Measurements from ENCODE around the gene DCDC1. TPM values are rescaled to one million over a fixed set of nuclear protein-coding genes. Genes with fewer than 3 reads are reported as not detected.

DCDC1 gene
- total RNA-seq, 1 experiment from 2014 or later = 1.5 TPM

- Histone ChIP-seq H3K4me1 (ENCODE audit: control insufficient read depth in 1 of 2, insufficient read depth in 2 of 2, low read length in 2 of 2) (no peaks in the 10 kb centered on the region), H4K20me1 (ENCODE audit: insufficient read depth) (no peaks in the 10 kb centered on the region), H3K4me2 (ENCODE audit: low read length) (no peak overlapping the region), H3K27ac (ENCODE audit: low read depth, low read length) (no peak overlapping the region), H2AFZ (ENCODE audit: low read depth, low read length, poor library complexity, severe bottlenecking) (no peak overlapping the region), H3K27me3 (ENCODE audit: insufficient read depth, low read length) (no peaks in the 10 kb centered on the region), H3K9ac (ENCODE audit: low read length) (no peak overlapping the region), H3K4me3 (replicated peaks in 1 of 2; ENCODE audit: low read depth in 1 of 2, low read length in 2 of 2) (no peak overlapping the region), H3K36me3 (ENCODE audit: control insufficient read depth in 1 of 2, insufficient read depth in 2 of 2, low read length in 2 of 2) (no peaks in the 10 kb centered on the region), H3K9me2 (ENCODE audit: insufficient read depth) (no peaks in the 10 kb centered on the region), H3K9me3 (ENCODE audit: control insufficient read depth in 1 of 2, insufficient read depth in 1 of 2, low read depth in 1 of 2, low read length in 2 of 2) (no peaks in the 10 kb centered on the region), H3K79me2 (ENCODE audit: insufficient read depth, low read length) (no peaks in the 10 kb centered on the region)
- RAD21 ChIA-PET (ENCODE audit: low non-redundant PET in 1 of 2, low total read pairs in 2 of 2, uncharacterized antibody in 2 of 2, unreplicated experiment in 2 of 2) = no interaction called here
- CTCF ChIA-PET = interaction anchor here (0.8 kb wide), 1 partner anchor 124 kb away, joined by 3 read pairs; no protein-coding TSS in a partner anchor
- intact Hi-C loops (cut with micrococcal nuclease) = loop anchor here (5.0 to 10.0 kb wide), 2 partner anchors 285 to 848 kb away; no protein-coding TSS in a partner anchor
- BruUV-seq (replicated peaks) = no TSS peak
- no peak for DNase-seq (ENCODE audit: low read depth, low spot score)
- ATAC-seq = no peak
- POLR2A ChIA-PET = no interaction called here
- TF ChIP-seq EZH2phosphoT487 (IDR thresholded peaks at IDR 0.05; ENCODE audit: borderline replicate concordance) (no peak), SIN3A (IDR thresholded peaks at IDR 0.05; ENCODE audit: low read depth) (no peak), SP1 (IDR thresholded peaks at IDR 0.05; ENCODE audit: low read depth) (no peak), ATF3 (IDR thresholded peaks at IDR 0.05) (no peak), YY1 (IDR thresholded peaks at IDR 0.05; ENCODE audit: extremely low read depth, insufficient replicate concordance, low read depth, low read length) (no peak), CBX3 (IDR thresholded peaks at IDR 0.05; ENCODE audit: low read depth) (no peak)
These were observed 260.1 kb downstream of the DCDC1 start for GRCh38 chr11:31109446-31109845.

GRCh38 chr11:31107649-31108048 lies 261.9 kb downstream of the DCDC1 start:
- Histone ChIP-seq H3K4me2 (ENCODE audit: low read length) (no peak overlapping the region), H4K20me1 (ENCODE audit: insufficient read depth) (no peaks in the 10 kb centered on the region), H3K9ac (ENCODE audit: low read length) (no peak overlapping the region), H3K79me2 (ENCODE audit: insufficient read depth, low read length) (no peaks in the 10 kb centered on the region), H3K9me2 (ENCODE audit: insufficient read depth) (no peaks in the 10 kb centered on the region), H3K4me3 (replicated peaks in 1 of 2; ENCODE audit: low read depth in 1 of 2, low read length in 2 of 2) (no peak overlapping the region), H2AFZ (ENCODE audit: low read depth, low read length, poor library complexity, severe bottlenecking) (no peak overlapping the region), H3K27me3 (ENCODE audit: insufficient read depth, low read length) (no peaks in the 10 kb centered on the region), H3K36me3 (ENCODE audit: control insufficient read depth in 1 of 2, insufficient read depth in 2 of 2, low read length in 2 of 2) (no peaks in the 10 kb centered on the region), H3K9me3 (ENCODE audit: control insufficient read depth in 1 of 2, insufficient read depth in 1 of 2, low read depth in 1 of 2, low read length in 2 of 2) (no peaks in the 10 kb centered on the region), H3K4me1 (ENCODE audit: control insufficient read depth in 1 of 2, insufficient read depth in 2 of 2, low read length in 2 of 2) (no peaks in the 10 kb centered on the region), H3K27ac (ENCODE audit: low read depth, low read length) (no peak overlapping the region)
- no peak for DNase-seq (ENCODE audit: low read depth, low spot score)
- TF ChIP-seq CTCF (IDR thresholded peaks at IDR 0.05 in 2 of 3, conservative IDR thresholded peaks at IDR 0.05 in 1 of 3; ENCODE audit: borderline replicate concordance in 1 of 3, insufficient read depth in 1 of 3, low read depth in 2 of 3, low read length in 2 of 3) (no peak), JUND (IDR thresholded peaks at IDR 0.05) (no peak), CEBPB (IDR thresholded peaks at IDR 0.05; ENCODE audit: low read depth) (no peak), ZBTB33 (IDR thresholded peaks at IDR 0.05; ENCODE audit: extremely low read depth, insufficient replicate concordance, low read length) (no peak), ELF1 (IDR thresholded peaks at IDR 0.05; ENCODE audit: borderline replicate concordance, low read depth) (no peak), POLR2AphosphoS5 (IDR thresholded peaks at IDR 0.05; ENCODE audit: low read depth, low read length) (no peak), ATF3 (IDR thresholded peaks at IDR 0.05) (no peak), YY1 (IDR thresholded peaks at IDR 0.05; ENCODE audit: extremely low read depth, insufficient replicate concordance, low read depth, low read length) (no peak), POLR2A (IDR thresholded peaks at IDR 0.05; ENCODE audit: borderline replicate concordance, extremely low read depth, insufficient read depth, insufficient read length) (no peak), SRF (IDR thresholded peaks at IDR 0.05; ENCODE audit: low read depth) (no peak), TCF7L2 (IDR thresholded peaks at IDR 0.05; ENCODE audit: borderline replicate concordance, extremely low read depth, insufficient read depth, insufficient read length) (no peak), ZFX (IDR thresholded peaks at IDR 0.05) (no peak)
- BruUV-seq (replicated peaks) = no TSS peak
- RAD21 ChIA-PET (ENCODE audit: low non-redundant PET in 1 of 2, low total read pairs in 2 of 2, uncharacterized antibody in 2 of 2, unreplicated experiment in 2 of 2) = interaction anchor here (1.1 to 1.5 kb wide), 3 partner anchors 124 to 126 kb away, joined by 4 to 8 read pairs (median 8); no protein-coding TSS in a partner anchor
- intact Hi-C loops (cut with micrococcal nuclease) = loop anchor here (1.0 to 10.0 kb wide), 5 partner anchors 126 to 1065 kb away; no protein-coding TSS in a partner anchor
- CTCF ChIA-PET = interaction anchor here (0.6 to 5.4 kb wide), 30 partner anchors 9 to 1203 kb away, joined by 3 to 103 read pairs (median 4); partner anchors contain the start of genes DCDC1 and DNAJC24
- no peak for ATAC-seq
- POLR2A ChIA-PET = no interaction called here

All from HCT116 (cell line).